CMK (cell line): ENCODE results near the gene WBP2.
"Not testable (repeated sequence)": the region's sequence is repeated elsewhere in the genome, so short reads cannot be mapped to it uniquely, and the experiment has no call there.

Experiments used
- DNase-seq: peaks from one replicate; pipeline ENCODE4 v3.0.0-alpha.2; 2010; ENCODE audit warnings: low read depth

The WBP2 gene

DNA sequence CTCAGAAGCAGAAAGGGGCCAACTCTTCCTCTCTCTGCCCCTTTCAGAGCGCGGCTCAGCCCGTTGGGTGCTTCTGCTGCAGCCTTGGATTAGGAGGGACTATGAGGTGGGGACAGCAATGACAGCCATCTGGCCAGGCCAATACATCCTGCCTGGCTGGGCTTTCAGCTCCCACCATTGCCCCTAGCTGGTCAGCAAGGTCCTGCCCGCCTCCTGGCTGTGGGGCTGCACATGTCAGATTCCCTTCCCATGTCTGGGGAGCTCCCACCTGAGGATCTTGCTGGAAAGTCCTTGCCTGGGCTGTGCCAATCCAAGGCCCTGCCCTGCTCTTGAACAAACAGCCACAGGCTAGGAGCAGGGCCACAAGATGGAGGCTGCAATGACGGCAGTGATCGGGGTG is 33.3 kb upstream of the WBP2 start:
- DNase-seq, result no peak

DNA sequence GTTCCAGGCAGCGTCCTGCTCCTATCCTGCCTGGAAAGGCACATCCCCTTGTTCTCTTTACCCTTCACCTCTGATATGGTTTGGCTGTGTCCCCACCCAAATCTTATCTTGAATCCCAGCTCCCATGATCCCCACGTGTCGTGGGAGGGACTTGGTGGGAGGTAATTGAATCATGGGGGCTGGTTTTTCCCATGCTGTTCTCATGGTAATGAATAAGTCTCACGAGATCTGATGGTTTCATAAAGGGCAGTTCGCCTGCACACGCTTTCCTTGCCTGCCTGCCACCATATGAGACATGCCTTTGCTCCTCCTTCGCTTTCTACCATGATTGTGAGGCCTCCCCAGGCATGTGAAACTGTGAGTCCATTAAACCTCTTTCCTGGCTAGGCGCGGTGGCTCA is 30.7 kb upstream of the WBP2 start:
- not testable (repeated sequence) for DNase-seq

DNA sequence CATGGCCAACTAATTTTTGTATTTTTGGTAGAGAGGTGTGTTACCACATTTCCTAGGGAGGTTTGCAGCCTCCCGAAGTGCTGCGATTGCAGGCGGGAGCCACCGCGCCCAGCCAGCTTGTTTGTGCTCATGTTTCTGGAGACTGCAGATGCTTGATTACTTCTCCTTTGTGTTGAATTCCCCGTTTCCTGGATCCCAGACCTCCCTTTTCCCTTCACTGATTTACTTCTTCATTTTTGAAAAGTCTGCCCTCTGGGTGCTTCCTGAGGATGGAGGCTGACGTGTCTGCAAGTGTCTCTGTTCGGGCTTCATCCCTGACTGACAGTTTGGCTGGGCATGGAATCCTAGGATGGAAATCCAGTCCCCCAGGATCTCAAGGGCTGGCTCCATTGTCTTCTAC is 30.3 kb upstream of the WBP2 start:
- no peak for DNase-seq

DNA sequence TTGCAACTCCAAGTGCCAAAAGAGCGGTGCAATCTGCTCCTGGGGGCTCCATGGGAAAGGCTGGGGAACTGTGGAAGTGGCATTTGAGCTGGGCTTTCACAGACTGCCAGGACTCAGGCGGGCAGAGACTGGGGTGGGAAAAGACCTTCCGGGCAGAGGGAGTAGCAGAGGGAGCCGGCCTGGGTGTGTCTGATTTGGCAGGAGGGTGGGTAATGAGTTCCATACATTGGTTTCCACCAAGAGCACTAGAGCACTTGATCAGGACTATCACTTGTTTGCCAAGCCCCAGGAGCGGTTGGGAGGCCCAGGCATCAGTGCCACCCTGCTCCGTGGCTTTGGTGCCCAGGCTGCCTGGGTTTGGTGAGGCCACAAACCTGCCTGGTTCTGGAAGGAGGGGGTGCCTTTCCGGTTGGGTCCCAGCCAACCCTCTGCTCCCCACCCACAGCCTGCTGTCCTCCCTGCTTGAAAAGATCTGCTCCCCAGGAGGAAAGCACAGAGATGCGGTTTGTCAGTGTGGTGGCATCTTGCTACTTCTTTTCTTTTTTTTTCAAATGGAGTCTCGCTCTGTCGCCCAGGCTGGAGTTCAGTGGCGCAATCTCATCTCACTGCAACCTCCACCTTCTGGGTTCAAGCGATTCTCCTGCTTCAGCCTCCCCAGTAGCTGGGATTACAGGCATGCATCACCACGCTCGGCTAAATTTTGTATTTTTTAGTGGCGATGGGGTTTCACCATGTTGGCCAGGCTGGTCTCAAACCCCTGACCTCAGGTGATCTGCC is 26.7 kb upstream of the WBP2 start:
- no peak for DNase-seq

DNA sequence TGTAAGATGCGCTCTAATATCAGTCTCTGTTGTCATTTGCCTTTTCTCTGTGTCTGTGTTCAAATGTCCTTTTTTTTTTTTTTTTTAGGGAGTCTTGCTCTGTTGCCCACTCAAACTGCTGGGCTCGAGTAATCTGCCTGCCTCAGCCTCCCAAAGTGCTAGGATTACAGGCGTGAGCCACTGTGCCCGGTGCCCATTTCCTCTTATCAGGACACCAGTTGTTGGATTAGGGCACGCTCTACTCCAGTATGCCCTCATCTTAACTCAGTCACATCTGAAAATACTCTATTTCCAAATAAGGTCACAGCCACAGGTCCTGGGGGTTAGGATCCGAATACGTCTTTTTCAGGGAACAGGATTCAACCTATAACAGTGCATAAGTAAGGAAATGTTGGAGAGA is 25.1 kb upstream of the WBP2 start:
- no peak for DNase-seq

DNA sequence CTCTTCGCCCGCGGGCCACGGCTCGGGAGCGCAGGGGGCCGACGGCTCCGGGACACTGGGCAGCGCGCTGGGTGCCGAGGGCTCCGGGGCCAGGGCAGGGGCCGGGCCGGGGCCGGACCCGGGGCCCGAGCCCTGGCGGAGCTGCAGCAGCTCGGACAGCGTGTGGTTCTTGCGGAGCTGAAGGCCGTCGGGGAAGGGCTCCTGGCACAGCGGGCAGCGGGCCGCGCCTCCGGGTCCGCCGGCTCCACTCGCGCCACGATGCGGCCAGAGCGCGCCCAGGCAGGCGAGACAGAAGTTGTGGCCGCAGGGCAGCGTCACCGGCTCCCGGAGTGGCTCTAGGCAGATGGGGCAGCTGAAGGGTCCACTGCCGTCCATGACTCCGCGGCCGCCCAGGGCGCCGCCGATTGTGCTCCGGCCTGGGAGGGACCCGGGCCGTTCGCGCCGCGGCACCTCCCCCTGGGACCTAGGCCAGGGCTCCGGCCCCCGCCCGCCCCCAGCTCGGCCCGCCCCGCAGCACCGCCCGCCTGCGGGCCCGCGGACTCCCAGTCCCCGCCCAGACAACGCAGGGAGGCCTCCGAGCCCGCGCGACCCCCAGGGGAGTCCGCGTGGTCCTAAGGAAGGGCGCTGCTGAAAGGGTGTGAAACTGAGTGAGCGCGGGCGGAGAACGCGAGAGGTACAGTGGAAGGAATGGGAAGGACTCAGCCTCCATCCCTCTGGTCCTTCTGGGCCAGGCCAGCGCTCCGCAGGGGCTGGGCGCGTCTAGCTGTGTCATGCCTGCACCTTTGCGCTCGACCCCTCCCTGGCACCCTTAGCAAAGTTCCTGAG is 23.3 kb upstream of the WBP2 start, which contains the start of gene TRIM47:
TRIM47 (minus strand) TSS at position 408 of the 825 bp plus-strand sequence; CDS start at position 375, 33 bp downstream.
- no peak for DNase-seq

DNA sequence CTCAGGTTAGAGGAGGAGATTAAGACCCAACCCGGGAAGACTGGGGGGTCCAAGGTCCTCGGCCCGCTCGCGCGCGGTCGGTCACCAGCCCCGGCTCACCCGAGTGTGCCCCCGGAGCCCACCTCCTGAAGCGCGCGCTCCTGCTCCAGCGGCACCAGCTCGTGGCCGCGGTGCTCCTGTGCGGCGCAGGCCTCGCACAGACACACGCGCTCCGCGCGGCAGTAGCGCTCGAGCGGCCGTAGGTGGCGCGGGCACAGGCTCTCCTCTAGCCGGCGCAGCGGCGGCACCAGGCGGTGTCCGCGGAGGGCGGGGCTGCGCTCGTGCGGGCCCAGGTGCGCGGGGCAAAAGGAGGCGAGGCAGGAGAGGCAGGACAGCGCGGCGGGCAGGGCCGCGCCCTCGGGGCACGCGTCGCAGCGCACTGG is 22.6 kb upstream of the WBP2 start:
- DNase-seq, result no peak

DNA sequence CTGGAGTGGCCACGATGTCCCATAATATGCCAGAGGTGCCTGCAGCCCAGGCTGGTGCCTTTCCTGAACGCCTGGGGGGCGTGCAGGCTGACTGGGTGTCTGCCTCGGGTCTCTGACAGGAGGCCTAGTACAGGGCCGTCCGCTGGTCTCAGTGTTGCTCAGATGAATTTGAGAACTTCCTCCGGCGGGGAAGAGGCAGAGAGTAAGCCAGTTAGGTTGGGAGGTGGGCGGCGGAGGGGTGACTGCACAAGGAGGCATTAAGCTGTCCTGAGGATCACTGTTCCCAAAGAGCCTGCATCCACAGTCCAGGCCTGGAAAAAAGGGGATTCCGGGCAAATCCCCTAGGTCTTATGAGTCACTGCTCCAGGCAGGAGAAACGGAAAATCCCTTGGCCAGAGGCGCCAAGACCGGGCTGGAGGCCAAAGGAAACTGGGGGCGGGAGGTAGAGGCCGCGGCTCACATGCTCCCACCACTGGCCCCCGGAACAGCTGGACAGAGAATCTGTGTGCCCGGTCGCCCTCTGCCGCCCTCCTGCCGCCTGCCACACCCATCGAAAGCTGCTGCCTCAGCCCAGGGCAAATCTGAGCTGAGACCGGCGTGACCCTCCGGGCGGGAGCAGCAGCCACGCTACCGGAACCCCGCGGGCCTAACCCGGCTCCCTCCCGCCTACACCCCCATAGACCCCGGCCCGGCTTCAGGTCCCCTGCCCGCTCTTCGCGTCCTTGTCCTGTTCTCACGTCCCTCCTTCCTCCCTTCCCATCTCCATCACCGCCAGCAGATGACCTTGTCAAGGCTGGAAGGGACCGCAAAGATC is 22.0 kb upstream of the WBP2 start:
- DNase-seq, result no peak

DNA sequence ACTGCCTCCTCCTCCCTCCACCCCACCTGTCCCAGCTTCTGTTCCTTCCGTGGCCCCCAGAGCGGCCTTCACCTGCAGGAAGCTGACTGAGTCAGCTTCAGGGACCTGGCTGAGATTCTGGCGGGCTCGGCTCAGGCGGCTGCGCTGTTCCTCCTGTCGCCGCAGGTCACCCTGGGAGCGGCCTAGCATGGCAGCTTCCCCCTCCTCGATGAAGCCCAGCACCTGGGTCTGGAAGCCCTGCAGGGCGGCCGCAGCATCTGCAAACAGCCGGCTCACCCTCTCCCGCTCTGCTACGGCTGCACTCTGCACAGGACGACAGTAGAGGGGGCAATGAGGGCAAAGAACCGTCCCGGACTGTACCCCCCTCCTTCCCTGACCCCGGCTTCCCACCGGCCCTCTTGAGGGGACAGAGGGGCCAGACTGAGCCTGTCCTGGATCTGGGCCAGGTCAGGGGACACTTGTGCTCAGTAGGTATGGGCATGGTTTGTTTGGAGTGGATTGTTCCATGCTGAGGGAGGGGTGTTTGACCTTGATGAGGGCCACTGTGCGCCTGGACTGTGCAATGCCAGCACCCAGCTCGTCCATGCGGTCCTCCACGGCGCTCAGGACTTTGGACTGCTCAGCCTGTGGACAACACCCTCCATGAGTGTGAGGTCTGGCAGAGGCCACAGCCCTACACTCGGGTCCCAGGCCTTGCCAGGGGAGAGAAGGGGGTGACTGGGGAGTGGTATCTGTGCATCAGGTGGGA is 21.2 kb upstream of the WBP2 start:
- no peak for DNase-seq

DNA sequence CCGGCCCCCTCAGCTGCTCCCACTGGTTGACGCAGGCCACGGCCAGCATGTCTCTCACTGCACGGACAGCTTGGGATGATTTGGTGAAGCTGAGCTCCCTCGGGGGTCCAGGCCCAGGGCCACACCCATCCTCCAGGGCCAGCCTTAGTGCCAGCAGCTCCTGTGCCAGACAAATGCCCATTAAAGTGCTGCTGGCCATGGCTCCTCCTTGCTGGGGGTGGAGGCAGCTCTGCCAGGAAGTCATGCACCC is 20.7 kb upstream of the WBP2 start:
- DNase-seq, result no peak

DNA sequence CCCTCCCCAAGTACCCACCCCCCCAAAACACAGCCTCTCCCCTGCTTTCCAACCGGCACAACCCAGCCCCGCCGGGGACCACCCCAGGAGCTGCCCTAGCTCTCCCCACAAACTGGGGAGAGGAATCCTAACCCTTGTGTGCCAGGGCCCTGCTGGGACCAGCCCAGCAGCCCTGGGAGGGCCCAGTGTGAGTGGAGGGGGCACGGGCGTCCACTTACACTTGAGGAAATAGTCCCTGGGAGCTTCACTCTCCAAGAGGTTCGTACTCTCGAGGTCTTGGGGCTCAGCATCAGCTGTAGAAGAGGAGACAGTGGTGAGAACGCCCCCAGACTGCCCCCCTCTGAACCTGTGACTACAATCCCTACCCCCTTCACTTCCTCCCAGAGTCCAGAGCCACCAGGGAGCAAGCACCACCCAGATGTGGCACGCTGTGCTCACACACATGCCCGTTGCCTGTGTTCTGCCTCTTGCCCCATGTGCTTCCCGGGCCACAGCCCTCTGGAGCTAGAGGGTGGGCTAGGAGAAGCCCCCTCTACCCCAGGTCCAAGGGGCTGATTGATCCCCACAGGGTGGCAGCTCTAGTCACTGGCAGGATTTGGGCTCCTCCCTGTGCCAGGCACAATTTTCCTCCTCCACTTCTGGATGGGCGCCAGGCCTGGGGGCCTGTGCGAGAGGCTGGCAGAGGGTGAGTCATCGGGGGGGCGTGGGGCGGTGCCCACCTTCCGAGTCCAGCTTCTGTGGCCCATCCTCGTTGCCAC is 20.2 kb upstream of the WBP2 start:
- DNase-seq, result no peak

DNA sequence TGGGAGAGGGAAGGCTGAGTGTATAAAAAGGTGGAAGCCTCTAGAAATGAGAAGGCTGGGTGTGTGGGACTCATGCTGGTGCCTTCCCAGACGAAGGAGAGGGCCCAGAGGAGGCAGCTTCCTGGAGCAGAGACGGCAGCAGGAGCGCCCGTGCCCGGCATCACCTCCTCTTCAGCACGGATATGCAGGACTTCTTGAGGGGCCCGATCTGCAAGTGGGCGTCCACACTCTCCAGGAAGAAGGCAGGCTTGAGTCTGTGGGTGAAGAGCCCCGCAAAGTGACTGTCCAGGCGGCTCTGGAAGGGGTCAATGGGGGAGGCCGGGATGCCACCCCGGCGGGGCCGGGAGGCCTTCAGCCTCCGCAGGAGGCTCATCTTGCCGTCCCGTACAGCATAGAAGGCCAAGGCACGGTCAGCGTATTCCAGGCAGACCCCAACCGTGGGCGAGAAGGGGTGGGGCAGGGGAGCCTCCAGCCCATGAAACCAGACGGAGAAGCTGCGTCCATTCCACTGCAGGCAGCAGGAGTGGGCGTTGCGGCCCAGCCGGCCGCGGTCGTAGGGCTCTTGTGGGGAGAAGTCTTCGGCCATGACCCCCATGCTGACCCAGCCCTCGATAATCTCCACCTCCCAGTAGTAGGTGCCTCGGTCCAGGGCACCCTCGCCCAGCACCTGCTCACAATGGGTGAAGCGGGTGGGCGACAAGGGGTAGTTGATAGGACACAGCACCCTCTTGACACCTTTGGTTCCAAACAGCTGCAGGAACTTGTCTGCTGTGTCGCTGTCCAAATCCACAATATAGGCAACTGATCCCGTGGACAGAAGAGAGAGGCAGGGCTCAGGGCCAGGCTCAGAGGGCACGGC is 19.4 kb upstream of the WBP2 start:
- no peak for DNase-seq

DNA sequence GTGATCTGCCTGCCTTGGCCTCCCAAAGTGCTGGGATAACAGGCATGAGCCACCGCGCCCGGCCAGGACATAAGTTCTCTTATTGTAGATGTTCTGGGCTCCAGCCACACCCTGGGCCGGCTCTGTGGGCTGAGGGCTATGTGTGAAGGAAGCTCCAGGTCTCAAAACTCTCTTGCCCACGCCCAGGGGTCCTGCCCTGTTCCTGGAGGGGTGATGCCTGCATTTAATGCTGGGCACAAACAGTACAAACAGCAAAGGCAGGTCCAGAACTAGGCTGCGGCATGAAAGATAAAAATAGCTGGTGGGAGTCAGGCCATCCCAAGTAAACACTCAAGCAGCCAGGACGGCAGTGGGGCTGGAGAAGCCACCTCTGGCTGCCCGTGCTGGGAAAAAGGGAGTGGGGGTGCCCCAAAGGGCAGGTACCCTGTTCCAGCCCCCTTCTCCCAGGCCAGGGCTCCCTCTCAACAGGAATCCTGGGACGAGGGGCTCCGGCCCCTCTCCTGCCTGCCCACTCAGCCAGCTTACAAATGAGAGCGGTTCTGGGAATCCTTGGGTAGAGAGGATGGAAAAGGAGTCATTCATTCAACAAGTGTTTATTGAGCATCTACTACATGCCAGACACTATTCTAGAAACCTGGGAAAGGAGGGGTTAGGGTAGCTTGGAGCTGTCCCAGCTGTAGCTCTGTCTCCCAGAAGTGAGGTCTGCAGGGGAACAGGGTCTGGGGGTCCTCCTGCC is 18.6 kb upstream of the WBP2 start:
- no peak for DNase-seq

DNA sequence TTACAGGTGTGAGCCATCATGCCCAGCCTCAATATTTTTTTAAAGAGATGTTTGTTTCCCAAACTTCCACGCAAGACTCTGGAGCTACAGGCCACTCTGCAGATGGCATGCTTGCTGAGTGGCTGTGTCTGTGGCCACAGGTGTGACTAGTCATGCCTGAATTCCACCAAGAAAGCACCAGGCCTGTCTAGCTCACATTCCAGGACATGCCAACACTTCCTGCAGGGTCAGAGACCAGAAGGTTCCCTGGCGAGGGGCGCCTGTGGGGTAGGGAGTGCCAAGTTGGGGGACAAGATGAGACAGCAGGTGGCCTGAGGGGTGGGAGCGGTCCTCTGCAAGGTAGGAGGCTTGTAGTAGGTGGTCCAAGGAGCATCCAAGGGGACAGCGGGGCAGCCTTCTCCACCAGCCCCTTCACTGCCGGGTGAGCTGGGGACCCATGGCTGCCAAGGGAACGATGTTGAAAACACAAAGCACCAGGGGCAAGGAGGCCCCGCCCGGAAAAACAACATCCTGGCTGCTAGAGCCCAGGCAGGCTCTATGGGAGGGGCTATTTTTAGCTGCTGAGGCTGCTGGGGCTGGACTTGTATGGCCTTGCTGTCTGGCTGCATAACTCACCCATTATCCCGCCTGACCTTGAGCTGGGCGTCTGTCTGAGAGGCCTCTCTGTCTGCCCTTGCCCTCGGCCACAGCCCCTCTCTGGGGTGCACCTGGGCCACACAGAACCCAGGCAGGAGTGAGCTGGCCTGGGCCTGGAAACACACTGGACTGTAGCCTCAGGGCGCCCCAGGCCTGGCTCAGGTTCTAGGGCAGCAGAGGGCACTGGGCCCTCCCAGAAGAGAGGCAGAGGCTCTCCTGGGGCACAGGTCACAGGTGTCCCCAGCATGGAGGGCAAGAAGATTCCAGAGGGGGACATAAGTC is 17.6 kb upstream of the WBP2 start:
- DNase-seq, result no peak

DNA sequence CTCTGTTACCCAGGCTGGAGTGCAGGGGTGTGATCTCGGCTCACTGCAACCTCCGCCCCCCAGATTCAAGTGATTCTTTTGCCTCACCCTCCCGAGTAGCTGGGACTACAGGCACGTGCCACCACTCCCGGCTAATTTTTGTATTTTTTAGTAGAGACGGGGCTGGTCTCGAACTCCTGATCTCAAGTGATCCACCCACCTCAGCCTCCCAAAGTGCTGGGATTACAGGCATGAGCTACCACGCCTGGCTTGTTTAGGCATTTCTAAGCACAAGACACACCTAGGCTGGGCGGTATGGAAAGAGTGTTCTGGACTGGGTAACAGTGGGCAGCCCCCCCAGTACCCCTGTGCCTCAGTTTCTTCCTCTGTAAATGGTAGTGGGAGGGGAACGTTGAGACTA is 15.1 kb upstream of the WBP2 start:
- not testable (repeated sequence) for DNase-seq

DNA sequence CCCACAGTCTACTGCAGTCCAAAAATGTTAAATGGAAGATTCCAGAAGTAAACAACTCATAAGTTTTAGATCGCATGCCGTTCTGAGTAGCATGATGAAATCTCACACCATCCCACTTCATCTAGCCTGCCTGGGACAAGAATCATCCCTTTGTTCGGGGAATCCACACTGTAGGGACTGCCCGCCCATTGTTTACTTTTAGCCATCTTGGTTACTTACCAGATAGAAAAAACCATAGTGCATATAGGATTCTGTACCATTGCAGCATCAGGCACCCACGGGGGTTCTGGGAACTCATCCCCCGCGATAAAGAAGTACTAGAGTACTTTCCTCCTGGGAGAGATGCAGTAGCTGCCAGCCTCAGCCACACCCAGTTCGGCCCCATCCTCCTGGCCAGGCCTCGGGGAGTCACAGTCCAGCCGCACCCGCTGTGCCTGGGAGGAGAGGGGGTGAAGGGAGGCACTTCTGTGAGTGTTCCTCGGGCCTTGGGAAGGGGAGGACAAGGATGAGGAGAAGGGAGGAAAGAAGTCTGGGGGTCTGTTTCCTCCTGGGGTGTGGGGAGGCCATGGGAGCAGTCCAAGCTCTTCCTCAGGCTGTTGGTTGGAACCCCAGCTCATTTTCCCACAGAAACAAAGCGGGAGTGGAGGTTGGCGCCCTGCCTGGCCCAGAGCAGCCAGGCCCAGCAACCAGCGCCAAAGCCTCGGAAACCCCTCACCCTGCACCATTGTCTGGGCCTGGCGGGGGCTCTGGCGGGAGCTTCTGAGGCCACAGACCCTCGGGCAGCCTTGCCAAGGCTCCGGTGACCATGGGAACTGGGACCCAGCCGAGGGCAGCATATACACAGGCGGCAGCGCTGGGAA is 14.4 kb upstream of the WBP2 start:
- no peak for DNase-seq

DNA sequence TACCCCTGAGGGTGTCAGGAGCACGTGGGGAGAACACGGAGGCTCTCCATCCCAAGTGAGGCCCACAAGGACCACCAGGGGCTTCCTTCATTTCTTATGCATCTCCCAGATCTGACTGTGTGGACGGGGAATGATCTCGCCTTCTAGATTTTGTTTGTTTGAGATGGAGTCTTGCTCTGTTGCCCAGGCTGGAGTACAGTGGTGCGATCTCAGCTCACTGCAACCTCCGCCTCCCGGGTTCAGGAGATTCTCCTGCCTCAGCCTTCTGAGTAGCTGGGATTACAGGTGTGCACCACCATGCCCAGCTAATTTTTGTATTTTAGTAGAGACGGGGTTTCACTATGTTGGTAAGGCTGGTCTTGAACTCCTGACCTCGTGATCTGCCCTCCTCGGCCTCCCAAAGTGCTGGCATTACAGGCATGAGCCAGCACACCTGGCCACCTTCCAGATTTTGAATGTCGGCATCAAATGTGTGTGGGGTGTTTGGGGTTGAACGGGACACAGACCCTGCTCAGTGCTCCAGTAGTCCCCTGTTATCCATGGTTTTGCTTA is 13.7 kb upstream of the WBP2 start:
- DNase-seq, result not testable (repeated sequence)
